ENCODE measurements around the gene SERPINE3.

- TF ChIP-seq EZH2 (IDR thresholded peaks at IDR 0.05; ENCODE audit: low read length) (no peak), CTCF (optimal IDR thresholded peaks at IDR 0.05 in 1 of 3, IDR thresholded peaks at IDR 0.05 in 1 of 3, conservative IDR thresholded peaks at IDR 0.05 in 1 of 3; ENCODE audit: extremely low read depth in 1 of 3, insufficient read depth in 2 of 3, low read length in 3 of 3) (no peak)
These were observed 31.3 kb downstream of the SERPINE3 start for GRCh38 chr13:51370811-51371210.
